Gastrocnemius medialis (tissue), 4 donors: ENCODE results near the gene STBD1. TPM values are rescaled to one million over a fixed set of nuclear protein-coding genes. Genes with fewer than 3 reads are reported as not detected.

Source experiments
- ATAC-seq, 2 donors: fragments of 150-250 bp; one replicate each; pipeline ENCODE4 v1.9.1; 2016
- DNase-seq, 2 donors: peaks; one replicate each; pipeline ENCODE4 v3.0.0-alpha.2; 2019
- H3K27ac ChIP-seq, 4 donors: fragments of 200-600 bp; sonication (generic); 1 replicate in 1 of 4; 2 replicates in 3 of 4; pipeline ENCODE4 v1.5.1; 2016 to 2018; ENCODE audit warnings: mild to moderate bottlenecking in 2 of 4, moderate library complexity in 1 of 4
- H3K27me3 ChIP-seq, 3 donors: fragments of 200-600 bp; sonication (generic) in 2 of 3; 1 replicate in 1 of 3; 2 replicates in 2 of 3; pipeline versions ENCODE4 v1.5.1 to v1.6.0; 2016 to 2019; ENCODE audit warnings: mild to moderate bottlenecking in 1 of 3, moderate library complexity in 1 of 3
- H3K36me3 ChIP-seq, 2 donors: fragments of 200-600 bp; sonication (generic) in 1 of 2; one replicate each; pipeline ENCODE4 v1.5.1; 2017 to 2018
- H3K4me1 ChIP-seq, 2 donors: fragments of 200-600 bp; sonication (generic) in 1 of 2; one replicate each; pipeline ENCODE4 v1.5.1; 2016 to 2017; ENCODE audit warnings: mild to moderate bottlenecking in 2 of 2
- H3K4me3 ChIP-seq, 4 donors: fragments of 200-600 bp; sonication (generic) in 3 of 4; 1 replicate in 1 of 4; 2 replicates in 3 of 4; pipeline ENCODE4 v1.5.1; 2016 to 2019; ENCODE audit warnings: mild to moderate bottlenecking in 2 of 4
- H3K9me3 ChIP-seq, 3 donors: fragments of 200-600 bp; sonication (generic) in 2 of 3; 1 replicate in 1 of 3; 2 replicates in 2 of 3; pipeline ENCODE4 v1.5.1; 2016 to 2019
- POLR2A ChIP-seq, 2 donors: fragments of 450-650 bp; IDR thresholded peaks; one replicate each; pipeline ENCODE4 v1.6.1; 2017; ENCODE audit warnings: antibody characterized with exemption in 2 of 2, mild to moderate bottlenecking in 2 of 2, moderate library complexity in 2 of 2
- in situ Hi-C, 4 donors: fragments of 200-750 bp; cut with MboI; loops; one replicate each; pipeline versions ENCODE4 v1.15.0 to v1.8.0; 2017; ENCODE audit warnings: low sequenced_read_pairs in 4 of 4
- intact Hi-C: fragments of 100-400 bp; cut with DNase I; formaldehyde crosslinking; loops from one replicate; pipeline ENCODE4 v1.15.1; 2023; ENCODE audit warnings: low total_unique reads
- total RNA-seq, 4 donors: library from RNA; depleted of rRNA; stranded (reverse); fragments of >200 nt; gene quantifications; one replicate each; pipeline versions ENCODE4 v1.1.0 to v1.2.3, GENCODE V29; 2016
- TF ChIP-seq, protein P1 (sequence below), 5 experiments: fragments of 450-650 bp in 3 of 5; fragments of 200-600 bp in 2 of 5; sonication (generic) in 2 of 5; IDR thresholded peaks in 4 of 5; conservative IDR thresholded peaks in 1 of 5; 1 replicate in 4 of 5; 2 replicates in 1 of 5; pipeline ENCODE4 v1.5.1; 2016 to 2019; ENCODE audit warnings: antibody characterized with exemption in 5 of 5, mild to moderate bottlenecking in 3 of 5, moderate library complexity in 3 of 5

Gene STBD1
- total RNA-seq, 4 donors from 2014 or later = 17.9 to 57.5 (median 41.5) TPM

DNA sequence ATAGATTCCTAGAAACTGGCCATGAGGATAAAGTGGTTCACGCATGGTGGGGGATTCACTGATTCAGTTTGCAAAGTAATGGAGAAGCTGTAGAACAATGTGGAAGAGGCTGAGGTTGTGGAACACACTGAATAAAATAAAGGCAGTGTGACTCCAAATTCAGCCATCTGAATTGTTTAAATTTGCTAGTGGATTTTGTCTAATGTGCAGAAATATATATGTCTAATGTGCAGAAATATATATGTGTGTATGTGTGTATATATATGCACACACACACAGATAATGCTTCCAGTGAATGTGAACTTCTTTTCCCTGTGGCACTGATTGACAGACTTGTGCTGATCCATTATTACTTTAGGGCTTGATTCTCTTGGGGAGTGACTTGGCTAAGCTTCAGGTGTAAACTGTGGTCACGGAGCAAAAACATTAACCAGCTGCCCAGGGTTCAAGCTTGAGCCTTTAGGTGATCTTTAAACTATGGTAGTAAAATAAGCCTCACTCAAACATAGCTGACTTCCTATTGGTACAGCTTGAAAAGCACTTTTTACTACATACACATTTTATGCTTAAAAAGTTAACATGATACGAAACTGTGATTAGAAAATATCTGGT, 3.5 kb downstream of the STBD1 start:
- peak overlapping the region; percentile 93 to 98 (median 96) for H3K27ac ChIP-seq
- H3K4me3 ChIP-seq = no peak overlapping the region
- H3K9me3 ChIP-seq = no peaks in the 10 kb centered on the region
- DNase-seq (no peak), ATAC-seq (no peak)
- intact Hi-C loops = loop anchor here (5.0 to 10.0 kb wide), 3 partner anchors 113 to 565 kb away; no protein-coding TSS in a partner anchor
- in situ Hi-C loops = loop anchor here in 3 of 4 donors (25.0 kb wide), 1 partner anchor 123 kb away; no protein-coding TSS in a partner anchor
- peaks cover 0 to 17% of the 10 kb centered on the region in 2 donors for H3K36me3 ChIP-seq
- H3K27me3 ChIP-seq = no peaks in the 10 kb centered on the region
- H3K4me1 ChIP-seq = peaks cover 56 to 64% of the 10 kb centered on the region in 2 donors
- TF ChIP-seq, protein P1, sequence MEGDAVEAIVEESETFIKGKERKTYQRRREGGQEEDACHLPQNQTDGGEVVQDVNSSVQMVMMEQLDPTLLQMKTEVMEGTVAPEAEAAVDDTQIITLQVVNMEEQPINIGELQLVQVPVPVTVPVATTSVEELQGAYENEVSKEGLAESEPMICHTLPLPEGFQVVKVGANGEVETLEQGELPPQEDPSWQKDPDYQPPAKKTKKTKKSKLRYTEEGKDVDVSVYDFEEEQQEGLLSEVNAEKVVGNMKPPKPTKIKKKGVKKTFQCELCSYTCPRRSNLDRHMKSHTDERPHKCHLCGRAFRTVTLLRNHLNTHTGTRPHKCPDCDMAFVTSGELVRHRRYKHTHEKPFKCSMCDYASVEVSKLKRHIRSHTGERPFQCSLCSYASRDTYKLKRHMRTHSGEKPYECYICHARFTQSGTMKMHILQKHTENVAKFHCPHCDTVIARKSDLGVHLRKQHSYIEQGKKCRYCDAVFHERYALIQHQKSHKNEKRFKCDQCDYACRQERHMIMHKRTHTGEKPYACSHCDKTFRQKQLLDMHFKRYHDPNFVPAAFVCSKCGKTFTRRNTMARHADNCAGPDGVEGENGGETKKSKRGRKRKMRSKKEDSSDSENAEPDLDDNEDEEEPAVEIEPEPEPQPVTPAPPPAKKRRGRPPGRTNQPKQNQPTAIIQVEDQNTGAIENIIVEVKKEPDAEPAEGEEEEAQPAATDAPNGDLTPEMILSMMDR (IDR thresholded peaks at IDR 0.05 in 4 of 5, conservative IDR thresholded peaks at IDR 0.05 in 1 of 5) = no peak
- TF ChIP-seq POLR2A (IDR thresholded peaks at IDR 0.05) = no peak

DNA sequence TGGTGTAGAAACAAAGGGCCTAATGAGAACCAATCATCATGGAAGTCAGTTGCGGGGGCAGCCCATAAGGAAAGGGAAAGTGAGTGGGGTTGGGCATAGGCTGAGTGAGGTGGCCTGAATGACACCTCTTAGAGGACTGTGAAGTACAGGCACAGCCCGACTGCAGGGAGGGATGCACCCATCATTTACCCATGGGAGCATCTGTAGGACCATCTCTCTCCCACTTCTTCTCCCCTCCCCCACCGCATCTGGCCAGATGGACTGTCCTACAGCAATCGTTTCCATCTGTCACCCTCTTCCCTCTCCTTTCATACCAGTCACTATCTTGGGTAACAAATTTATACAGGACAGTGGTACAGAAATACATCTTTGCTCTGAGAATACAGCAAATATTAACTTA, 4.2 kb downstream of the STBD1 start:
- Histone ChIP-seq H3K4me1 (peaks cover 50 to 57% of the 10 kb centered on the region in 2 donors), H3K27ac (peak overlapping the region; percentile 69 to 96 (median 94)), H3K36me3 (peaks cover 0 to 17% of the 10 kb centered on the region in 2 donors), H3K9me3 (no peaks in the 10 kb centered on the region), H3K27me3 (no peaks in the 10 kb centered on the region), H3K4me3 (no peak overlapping the region)
- in situ Hi-C loops (loop anchor here in 3 of 4 donors (25.0 kb wide), 1 partner anchor 123 kb away; no protein-coding TSS in a partner anchor), intact Hi-C loops (no loop called here)
- no peak for TF ChIP-seq POLR2A (IDR thresholded peaks at IDR 0.05)
- TF ChIP-seq, protein P1 (IDR thresholded peaks at IDR 0.05 in 4 of 5, conservative IDR thresholded peaks at IDR 0.05 in 1 of 5) = no peak
- no peak for ATAC-seq
- no peak for DNase-seq

DNA sequence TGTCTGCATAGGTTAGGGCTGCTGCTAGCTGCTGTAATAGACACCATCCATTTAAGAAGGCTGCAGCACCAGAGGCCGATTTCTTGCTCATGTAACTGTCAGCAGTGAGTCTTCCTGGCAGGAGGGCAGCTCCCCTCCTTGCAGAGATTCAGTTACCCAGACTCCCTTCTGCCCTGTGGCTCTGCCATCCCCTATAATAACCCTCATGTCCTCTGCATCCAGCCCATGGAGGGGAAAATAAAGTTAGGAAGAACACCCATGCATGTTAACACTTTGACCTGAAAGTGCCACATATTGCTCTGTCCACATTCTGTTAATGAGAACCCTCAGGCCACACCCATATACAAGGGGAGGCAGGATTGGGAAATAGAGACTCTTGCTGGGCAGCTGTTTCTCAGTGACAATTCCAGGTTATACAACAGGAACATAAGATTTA, 5.4 kb downstream of the STBD1 start:
- Histone ChIP-seq H3K27me3 (no peaks in the 10 kb centered on the region), H3K27ac (peak overlapping the region; percentile 69 to 96 (median 94)), H3K4me1 (peaks cover 50 to 55% of the 10 kb centered on the region in 2 donors), H3K4me3 (no peak overlapping the region), H3K9me3 (no peaks in the 10 kb centered on the region), H3K36me3 (peaks cover 0 to 17% of the 10 kb centered on the region in 2 donors)
- TF ChIP-seq POLR2A (IDR thresholded peaks at IDR 0.05) = peak in 1 of 2 donors; percentile 19
- TF ChIP-seq, protein P1 (IDR thresholded peaks at IDR 0.05 in 4 of 5, conservative IDR thresholded peaks at IDR 0.05 in 1 of 5) = no peak
- intact Hi-C loops (no loop called here), in situ Hi-C loops (loop anchor here in 3 of 4 donors (25.0 kb wide), 1 partner anchor 125 kb away; no protein-coding TSS in a partner anchor)
- ATAC-seq (peak; percentile 76 to 85), DNase-seq (peak; percentile 52 to 87)

DNA sequence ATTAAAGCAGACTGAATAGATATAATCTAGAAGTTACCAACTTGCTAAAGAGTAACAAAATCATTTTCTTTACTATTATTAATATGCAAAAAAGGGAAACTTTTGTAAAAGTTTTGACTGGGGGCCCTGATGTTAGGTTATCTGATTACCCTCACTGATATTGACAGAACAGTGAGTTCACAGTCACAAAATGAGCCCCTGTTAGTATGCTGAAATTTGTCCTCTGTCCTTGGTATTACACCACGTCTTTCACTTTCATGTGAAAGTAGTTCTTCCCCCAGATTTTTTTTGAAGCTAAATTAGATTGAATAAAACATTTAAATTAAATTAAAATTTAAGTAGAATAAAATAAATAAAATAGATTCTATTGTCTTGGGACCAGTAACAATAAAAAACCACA, 5.9 kb downstream of the STBD1 start:
- H3K4me3 ChIP-seq = no peak overlapping the region
- peak overlapping the region; percentile 69 to 96 (median 94) for H3K27ac ChIP-seq
- DNase-seq (no peak), ATAC-seq (no peak)
- peaks cover 50% of the 10 kb centered on the region in 2 donors for H3K4me1 ChIP-seq
- peaks cover 0 to 17% of the 10 kb centered on the region in 2 donors for H3K36me3 ChIP-seq
- no peaks in the 10 kb centered on the region for H3K9me3 ChIP-seq
- intact Hi-C loops = no loop called here
- TF ChIP-seq, protein P1 (IDR thresholded peaks at IDR 0.05 in 4 of 5, conservative IDR thresholded peaks at IDR 0.05 in 1 of 5) = no peak
- TF ChIP-seq POLR2A (IDR thresholded peaks at IDR 0.05) = no peak
- in situ Hi-C loops = loop anchor here in 3 of 4 donors (25.0 kb wide), 1 partner anchor 125 kb away; no protein-coding TSS in a partner anchor
- H3K27me3 ChIP-seq = no peaks in the 10 kb centered on the region
